KMS-11 (cell line): ENCODE results near the gene PIWIL1.

Source experiments
- H2AFZ ChIP-seq: fragments of 200-600 bp; sonication (generic); 2 replicates; pipeline ENCODE4 v1.6.1; 2016; ENCODE audit warnings: antibody characterized with exemption, mixed run types, low read depth
- H3K27ac ChIP-seq: fragments of 200-600 bp; sonication (generic); 2 replicates; pipeline ENCODE4 v1.6.1; 2016; ENCODE audit warnings: mild to moderate bottlenecking, mixed run types
- H3K27me3 ChIP-seq: fragments of 200-600 bp; sonication (generic); 2 replicates; pipeline ENCODE4 v1.6.1; 2017; ENCODE audit warnings: mild to moderate bottlenecking, low read depth, mixed run types, moderate library complexity; ENCODE audit not compliant: insufficient read depth
- H3K36me3 ChIP-seq: fragments of 200-600 bp; sonication (generic); 2 replicates; pipeline ENCODE4 v1.6.1; 2017; ENCODE audit warnings: mild to moderate bottlenecking, mixed run types; ENCODE audit not compliant: insufficient read depth
- H3K4me1 ChIP-seq: fragments of 200-600 bp; sonication (generic); 2 replicates; pipeline ENCODE4 v1.6.1; 2016; ENCODE audit warnings: mild to moderate bottlenecking, low read depth, mixed run types; ENCODE audit not compliant: poor library complexity, severe bottlenecking
- H3K4me2 ChIP-seq: fragments of 200-600 bp; sonication (generic); 2 replicates; pipeline ENCODE4 v1.7.0; 2016; ENCODE audit warnings: mild to moderate bottlenecking, mixed run types
- H3K4me3 ChIP-seq: fragments of 200-600 bp; sonication (generic); IDR thresholded peaks from 2 replicates; pipeline ENCODE4 v1.6.1; 2017; ENCODE audit warnings: low read depth, low read length, mixed read lengths; ENCODE audit not compliant: insufficient read depth
- H3K79me2 ChIP-seq: fragments of 200-600 bp; sonication (generic); 2 replicates; pipeline ENCODE4 v1.6.1; 2016; ENCODE audit warnings: low read depth, mixed run types; ENCODE audit not compliant: insufficient read depth
- H3K9ac ChIP-seq: fragments of 200-600 bp; sonication (generic); 2 replicates; pipeline ENCODE4 v1.6.1; 2016; ENCODE audit warnings: mild to moderate bottlenecking, mixed run types
- H4K20me1 ChIP-seq: fragments of 200-600 bp; sonication (generic); 2 replicates; pipeline ENCODE4 v1.6.1; 2016; ENCODE audit warnings: mild to moderate bottlenecking, mixed run types; ENCODE audit not compliant: insufficient read depth
- TF ChIP-seq, protein P1 (sequence below): fragments of 200-600 bp; sonication (generic); conservative IDR thresholded peaks from 2 replicates; pipeline ENCODE4 v1.6.1; 2017; ENCODE audit warnings: low read depth, mild to moderate bottlenecking, antibody characterized with exemption, low read length, moderate library complexity, mixed read lengths

Gene PIWIL1

DNA sequence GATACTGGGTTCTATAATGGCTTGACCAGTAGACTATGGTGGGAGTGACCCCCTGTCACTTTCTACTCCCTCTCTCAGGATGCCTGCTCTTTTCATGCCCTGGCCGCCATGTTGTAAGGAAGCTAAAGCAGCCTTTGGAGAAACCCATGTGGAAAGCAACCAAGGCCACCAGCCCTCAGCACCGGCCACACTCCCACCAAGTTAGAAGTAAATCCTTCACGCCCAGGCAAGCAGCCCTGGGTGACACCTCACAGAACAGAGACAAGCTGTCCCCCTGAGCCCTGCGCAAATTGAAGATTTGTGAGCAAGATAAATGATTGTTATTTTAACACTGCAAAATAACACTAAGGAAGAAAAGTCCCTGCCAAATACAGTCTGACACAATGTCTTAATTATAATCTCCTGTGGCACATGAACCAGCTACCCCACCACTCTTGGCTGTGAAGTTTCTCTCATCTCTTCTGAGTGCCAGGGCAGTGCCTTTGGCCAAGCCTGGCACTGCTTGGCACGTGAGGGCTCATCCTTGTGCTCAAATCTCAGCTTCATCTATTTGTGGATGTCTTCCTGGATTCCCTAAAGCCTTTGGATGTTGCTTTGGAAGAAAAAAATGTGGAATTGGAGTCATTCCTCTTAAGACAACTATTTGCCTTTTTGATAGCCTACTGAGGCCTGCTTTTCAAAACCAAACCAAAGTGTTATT, 39.2 kb upstream of the PIWIL1 start:
- Histone ChIP-seq H3K4me2 (no peak overlapping the region), H3K27me3 (no peaks in the 10 kb centered on the region), H3K36me3 (no peaks in the 10 kb centered on the region), H4K20me1 (no peaks in the 10 kb centered on the region), H3K4me3 (no peak overlapping the region), H3K27ac (no peak overlapping the region), H3K4me1 (no peaks in the 10 kb centered on the region), H3K79me2 (no peaks in the 10 kb centered on the region), H2AFZ (no peak overlapping the region), H3K9ac (no peak overlapping the region)
- TF ChIP-seq, protein P1, sequence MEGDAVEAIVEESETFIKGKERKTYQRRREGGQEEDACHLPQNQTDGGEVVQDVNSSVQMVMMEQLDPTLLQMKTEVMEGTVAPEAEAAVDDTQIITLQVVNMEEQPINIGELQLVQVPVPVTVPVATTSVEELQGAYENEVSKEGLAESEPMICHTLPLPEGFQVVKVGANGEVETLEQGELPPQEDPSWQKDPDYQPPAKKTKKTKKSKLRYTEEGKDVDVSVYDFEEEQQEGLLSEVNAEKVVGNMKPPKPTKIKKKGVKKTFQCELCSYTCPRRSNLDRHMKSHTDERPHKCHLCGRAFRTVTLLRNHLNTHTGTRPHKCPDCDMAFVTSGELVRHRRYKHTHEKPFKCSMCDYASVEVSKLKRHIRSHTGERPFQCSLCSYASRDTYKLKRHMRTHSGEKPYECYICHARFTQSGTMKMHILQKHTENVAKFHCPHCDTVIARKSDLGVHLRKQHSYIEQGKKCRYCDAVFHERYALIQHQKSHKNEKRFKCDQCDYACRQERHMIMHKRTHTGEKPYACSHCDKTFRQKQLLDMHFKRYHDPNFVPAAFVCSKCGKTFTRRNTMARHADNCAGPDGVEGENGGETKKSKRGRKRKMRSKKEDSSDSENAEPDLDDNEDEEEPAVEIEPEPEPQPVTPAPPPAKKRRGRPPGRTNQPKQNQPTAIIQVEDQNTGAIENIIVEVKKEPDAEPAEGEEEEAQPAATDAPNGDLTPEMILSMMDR: no peak

DNA sequence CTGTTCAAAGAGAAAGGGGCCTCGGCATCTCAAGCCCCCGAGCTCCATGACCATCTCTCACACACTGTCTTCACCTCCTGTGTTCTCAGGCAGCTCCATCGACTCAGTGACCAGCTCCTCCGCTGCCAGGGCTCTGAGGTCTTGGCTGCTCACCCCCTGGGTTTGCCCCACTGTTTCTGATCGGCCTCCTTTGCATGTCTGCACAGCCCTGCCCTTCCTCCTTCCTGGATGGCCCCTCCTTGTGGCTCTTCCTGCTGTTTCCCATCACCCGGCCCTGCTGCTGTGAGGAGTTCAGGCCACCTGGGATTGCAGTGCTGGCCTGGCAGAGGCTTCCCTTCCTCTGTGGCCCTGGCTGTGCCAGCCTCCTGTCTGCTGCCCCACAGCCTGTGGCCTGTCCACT, 38.1 kb upstream of the PIWIL1 start:
- Histone ChIP-seq H2AFZ (no peak overlapping the region), H4K20me1 (no peaks in the 10 kb centered on the region), H3K4me3 (no peak overlapping the region), H3K79me2 (no peaks in the 10 kb centered on the region), H3K9ac (no peak overlapping the region), H3K27me3 (no peaks in the 10 kb centered on the region), H3K4me2 (no peak overlapping the region), H3K36me3 (no peaks in the 10 kb centered on the region), H3K27ac (no peak overlapping the region), H3K4me1 (no peaks in the 10 kb centered on the region)
- TF ChIP-seq, protein P1: no peak

DNA sequence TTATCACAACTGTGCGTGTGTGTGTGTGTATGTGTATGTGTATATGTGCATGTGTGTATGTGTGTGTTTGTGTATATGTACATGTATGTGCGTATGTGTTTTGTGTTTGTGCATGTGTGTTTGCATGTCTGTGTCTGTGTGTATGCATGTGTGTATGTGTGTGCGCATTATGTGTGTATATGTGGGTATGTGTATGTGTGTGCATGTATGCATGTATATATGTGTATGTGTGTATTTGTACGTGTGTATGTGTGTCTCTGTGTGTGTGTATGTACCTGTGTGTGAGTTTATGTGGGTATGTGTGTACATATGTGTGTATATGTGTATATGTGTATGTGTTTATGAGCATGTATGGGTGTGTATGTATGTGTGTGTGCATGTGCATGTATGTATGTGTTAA, 37.6 kb upstream of the PIWIL1 start:
- H3K36me3 ChIP-seq: no peaks in the 10 kb centered on the region
- H2AFZ ChIP-seq: no peak overlapping the region
- H3K27me3 ChIP-seq: no peaks in the 10 kb centered on the region
- TF ChIP-seq, protein P1: no peak
- no peaks in the 10 kb centered on the region for H3K4me1 ChIP-seq
- no peak overlapping the region for H3K9ac ChIP-seq
- H4K20me1 ChIP-seq: no peaks in the 10 kb centered on the region
- no peak overlapping the region for H3K4me3 ChIP-seq
- no peak overlapping the region for H3K27ac ChIP-seq
- H3K79me2 ChIP-seq: no peaks in the 10 kb centered on the region
- no peak overlapping the region for H3K4me2 ChIP-seq

DNA sequence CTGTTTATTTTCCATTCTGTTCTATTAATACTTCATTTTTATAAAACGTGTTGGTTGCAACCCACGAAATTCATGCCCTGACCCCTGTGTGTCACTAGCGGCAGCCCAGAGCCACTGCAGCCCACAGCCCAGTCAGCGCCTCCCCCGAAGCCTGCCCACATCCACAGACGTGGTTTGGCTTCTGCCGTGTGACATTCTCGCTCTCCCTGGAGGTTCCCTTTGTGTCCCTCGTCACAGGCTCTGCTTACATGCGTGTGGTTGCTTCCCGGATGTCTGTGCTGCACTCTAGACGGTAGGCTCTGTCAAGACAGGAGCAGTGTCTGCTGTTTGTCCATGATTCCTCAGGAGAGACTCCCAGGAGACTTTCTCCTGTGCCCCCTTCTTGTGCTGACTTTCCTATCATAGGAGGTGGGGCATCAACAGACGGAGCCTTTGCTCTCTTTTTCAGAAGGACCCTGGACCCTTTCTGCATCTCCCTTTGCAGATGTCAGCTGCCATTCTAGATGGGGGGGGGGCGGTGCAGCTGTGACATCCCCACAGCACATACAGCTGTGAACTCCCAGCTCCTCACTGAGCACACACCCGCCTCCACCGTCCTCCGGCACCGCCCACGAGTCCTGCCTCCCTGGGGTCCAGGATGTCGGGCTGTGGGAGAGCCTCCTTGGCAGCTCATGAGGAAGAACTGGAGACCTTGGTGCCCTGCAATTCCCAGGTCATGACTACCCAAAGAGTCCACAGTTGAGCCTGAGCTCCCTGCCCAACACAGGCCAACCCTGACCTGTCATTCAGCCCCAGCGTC, 36.8 kb upstream of the PIWIL1 start:
- H2AFZ ChIP-seq: no peak overlapping the region
- H3K36me3 ChIP-seq: no peaks in the 10 kb centered on the region
- H3K4me1 ChIP-seq: no peaks in the 10 kb centered on the region
- no peak overlapping the region for H3K27ac ChIP-seq
- H3K4me2 ChIP-seq: no peak overlapping the region
- no peaks in the 10 kb centered on the region for H4K20me1 ChIP-seq
- H3K4me3 ChIP-seq: no peak overlapping the region
- TF ChIP-seq, protein P1: no peak
- no peaks in the 10 kb centered on the region for H3K79me2 ChIP-seq
- H3K27me3 ChIP-seq: no peaks in the 10 kb centered on the region
- H3K9ac ChIP-seq: no peak overlapping the region
